ENCODE results near the gene KARS1. TPM values are rescaled to one million over a fixed set of nuclear protein-coding genes. Genes with fewer than 3 reads are reported as not detected.

The KARS1 gene
- total RNA-seq: 61.1 TPM

- DNase-seq (ENCODE audit: low spot score) (peak; percentile 95), ATAC-seq (peak; percentile 99)
- intact Hi-C loops (cut with DNase I): no loop called here
Observed at GRCh38 chr16:75647492-75648264, at the start of gene KARS1, which contains the start of gene TERF2IP. Gene KARS1 (minus strand): TSS chr16:75647665. CDS start chr16:75647639, 26 bp downstream. Gene TERF2IP (plus strand): TSS chr16:75647773. CDS start chr16:75647883, 110 bp downstream.

- DNase-seq (ENCODE audit: low spot score): no peak
- intact Hi-C loops (cut with DNase I): no loop called here
- ATAC-seq: no peak
Observed at GRCh38 chr16:75695708-75696107, 48.2 kb upstream of the KARS1 start.

GRCh38 chr16:75687361-75687760, 39.9 kb upstream of the KARS1 start:
- intact Hi-C loops (cut with DNase I): no loop called here
- no peak for DNase-seq (ENCODE audit: low spot score)
- ATAC-seq: no peak

GRCh38 chr16:75682308-75682707, 34.8 kb upstream of the KARS1 start:
- DNase-seq (ENCODE audit: low spot score) (no peak), ATAC-seq (no peak)
- intact Hi-C loops (cut with DNase I): no loop called here

DNA sequence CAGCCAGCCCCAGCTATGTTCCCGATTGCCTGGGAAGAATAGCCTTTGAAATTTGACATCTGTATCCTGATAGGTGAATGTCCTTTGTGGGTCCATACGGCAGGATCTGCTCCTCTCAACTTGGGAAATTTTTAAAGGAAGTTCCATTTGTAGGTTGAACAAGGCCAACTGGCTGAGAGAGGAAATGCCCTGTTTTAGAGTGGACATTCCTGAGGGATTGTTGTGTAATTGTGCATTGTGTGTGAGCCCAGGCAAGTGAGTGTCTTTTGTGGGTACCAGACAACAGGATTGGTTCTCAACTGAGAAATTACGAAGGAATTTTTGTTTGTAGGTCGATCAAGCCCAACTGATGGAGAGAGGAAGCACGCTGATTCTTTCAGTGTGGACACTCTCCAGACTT, 31.9 kb upstream of the KARS1 start:
- intact Hi-C loops (cut with DNase I): no loop called here
- DNase-seq (ENCODE audit: low spot score) (no peak), ATAC-seq (no peak)

GRCh38 chr16:75676909-75677308, 29.4 kb upstream of the KARS1 start, which contains the start of gene CPHXL2:
Gene CPHXL2 (minus strand): TSS chr16:75677009. CDS start chr16:75676999, 10 bp downstream.
- ATAC-seq: no peak
- intact Hi-C loops (cut with DNase I): no loop called here
- DNase-seq (ENCODE audit: low spot score): no peak

GRCh38 chr16:75667503-75667902, 20.0 kb upstream of the KARS1 start:
- DNase-seq (ENCODE audit: low spot score) (no peak), ATAC-seq (no peak)
- intact Hi-C loops (cut with DNase I): no loop called here

DNA sequence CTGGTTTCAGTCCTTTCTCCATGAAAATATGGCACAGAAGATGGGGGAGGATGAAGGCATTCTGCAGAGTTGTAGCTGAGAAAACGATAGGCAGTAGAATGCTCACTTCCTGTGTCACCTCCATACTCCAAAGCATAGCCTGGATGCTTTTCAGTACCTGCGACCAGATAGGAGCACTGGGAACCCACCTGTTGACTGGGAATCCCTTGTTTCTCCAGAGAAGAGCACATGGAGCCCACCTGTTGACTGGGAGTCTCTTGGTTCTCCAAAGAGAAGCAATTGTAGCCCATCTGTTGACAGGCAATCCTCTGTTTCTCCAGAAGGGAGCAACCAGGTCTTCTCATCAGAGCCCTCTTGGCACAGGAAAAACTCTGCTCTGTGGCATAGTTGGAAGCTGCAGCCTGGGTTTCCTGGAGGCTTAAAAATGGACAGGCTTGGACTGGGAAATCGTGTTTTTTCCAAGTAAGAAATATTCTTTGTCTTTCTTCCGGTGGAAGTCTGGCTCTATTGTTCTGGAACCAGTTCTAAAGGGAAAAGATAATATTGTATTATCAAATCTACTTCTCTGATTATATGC, 13.3 kb upstream of the KARS1 start:
- ATAC-seq (no peak), DNase-seq (ENCODE audit: low spot score) (no peak)
- intact Hi-C loops (cut with DNase I): no loop called here

DNA sequence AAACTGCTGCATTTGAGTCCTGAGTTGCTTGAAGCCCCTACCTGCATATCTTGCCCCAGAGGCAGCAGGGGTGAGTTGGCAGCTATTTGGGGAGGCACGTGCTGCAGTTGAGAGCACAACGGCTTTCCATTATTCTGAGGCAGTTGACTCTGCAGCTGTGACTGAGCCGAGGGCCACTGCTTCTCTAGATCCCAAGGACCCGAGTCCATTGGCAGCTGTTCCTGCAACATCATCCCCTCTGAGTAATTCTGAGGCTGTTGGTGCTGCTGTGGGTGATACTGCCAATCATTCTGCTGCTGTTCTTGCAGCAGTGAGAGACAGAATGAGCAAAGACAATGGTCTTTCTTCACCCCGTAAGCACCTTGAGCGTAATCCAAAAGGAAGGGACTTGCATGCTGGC, 12.9 kb upstream of the KARS1 start:
- DNase-seq (ENCODE audit: low spot score): no peak
- no peak for ATAC-seq
- intact Hi-C loops (cut with DNase I): no loop called here

GRCh38 chr16:75658175-75658574, 10.7 kb upstream of the KARS1 start:
- intact Hi-C loops (cut with DNase I): no loop called here
- ATAC-seq: no peak
- no peak for DNase-seq (ENCODE audit: low spot score)

GRCh38 chr16:75653922-75654321, 6.5 kb upstream of the KARS1 start:
- ATAC-seq: no peak
- intact Hi-C loops (cut with DNase I): no loop called here
- DNase-seq (ENCODE audit: low spot score): no peak

DNA sequence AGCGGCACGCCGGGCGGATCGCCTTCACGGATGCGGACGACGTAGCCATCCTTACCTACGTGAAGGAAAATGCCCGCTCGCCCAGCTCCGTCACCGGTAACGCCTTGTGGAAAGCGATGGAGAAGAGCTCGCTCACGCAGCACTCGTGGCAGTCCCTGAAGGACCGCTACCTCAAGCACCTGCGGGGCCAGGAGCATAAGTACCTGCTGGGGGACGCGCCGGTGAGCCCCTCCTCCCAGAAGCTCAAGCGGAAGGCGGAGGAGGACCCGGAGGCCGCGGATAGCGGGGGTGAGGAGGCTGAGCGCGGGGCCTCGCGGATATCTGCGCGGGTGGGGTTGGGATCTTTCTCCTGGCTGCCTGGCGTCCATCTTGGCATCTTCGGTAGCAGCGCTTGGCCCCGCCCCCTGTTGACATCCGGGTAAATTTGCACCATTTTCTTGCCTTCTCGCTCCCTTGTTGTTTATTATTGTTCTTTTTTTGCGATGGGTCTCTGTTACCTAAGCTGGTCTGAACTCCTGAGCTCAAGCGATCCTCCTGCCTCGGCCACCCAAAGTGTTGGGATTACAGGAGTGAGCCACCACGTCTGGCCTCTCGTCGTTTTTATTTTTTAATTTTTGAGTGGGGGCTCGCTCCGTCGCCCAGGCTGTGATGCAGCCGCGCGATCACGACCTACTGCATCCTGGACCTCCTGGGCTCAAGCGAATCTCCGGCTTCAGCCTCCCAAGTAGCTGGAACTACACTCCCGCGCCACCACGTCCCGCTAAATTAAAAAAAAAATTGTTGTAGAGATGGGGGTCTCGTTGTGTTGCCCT, 1.0 kb upstream of the KARS1 start:
- ATAC-seq: peak; percentile 70
- intact Hi-C loops (cut with DNase I): no loop called here
- DNase-seq (ENCODE audit: low spot score): peak; percentile 91

DNA sequence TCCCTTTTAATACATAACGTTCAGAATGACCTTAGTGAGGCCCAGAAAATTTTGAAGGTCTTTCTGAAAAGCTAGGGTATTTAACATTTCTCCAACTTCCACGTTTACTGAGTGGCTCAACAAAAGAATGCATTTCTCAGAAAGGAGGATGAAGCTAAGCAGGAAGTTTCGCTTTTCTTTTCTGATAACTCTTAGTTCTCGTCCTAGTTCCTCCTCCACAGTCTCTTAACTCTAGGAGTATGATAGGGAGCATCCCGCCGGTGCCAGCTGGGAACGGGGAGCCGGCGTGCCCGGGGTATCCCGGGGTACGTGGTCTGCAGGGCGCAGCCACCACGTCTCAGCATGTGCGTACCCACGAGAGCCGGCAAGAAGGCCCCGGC, 363 bp downstream of the KARS1 start:
- ATAC-seq (peak; percentile 59), DNase-seq (ENCODE audit: low spot score) (no peak)
- intact Hi-C loops (cut with DNase I): no loop called here

GRCh38 chr16:75644240-75645012, 3.0 kb downstream of the KARS1 start:
- intact Hi-C loops (cut with DNase I): no loop called here
- DNase-seq (ENCODE audit: low spot score) (no peak), ATAC-seq (no peak)

- intact Hi-C loops (cut with DNase I): no loop called here
- no peak for ATAC-seq
- DNase-seq (ENCODE audit: low spot score): no peak
Observed at GRCh38 chr16:75640598-75640997, 6.9 kb downstream of the KARS1 start.

DNA sequence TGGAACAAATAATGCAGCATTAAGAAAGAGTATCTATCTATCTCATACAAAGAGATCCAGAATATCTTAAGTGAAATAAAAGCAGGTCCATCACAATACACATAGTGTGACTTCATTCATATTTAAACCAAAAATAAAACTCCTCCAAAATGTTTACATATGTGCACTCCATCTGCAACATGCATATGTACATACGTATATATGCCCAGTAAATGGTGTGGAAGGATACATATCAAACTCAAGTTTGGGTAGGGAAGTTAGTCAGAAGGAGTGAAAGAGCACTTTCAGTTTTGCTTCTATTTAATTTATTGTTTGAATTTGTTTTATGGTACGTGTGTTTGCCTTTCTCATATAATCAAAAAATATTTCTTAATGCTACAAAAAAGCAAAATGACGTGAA, 12.4 kb downstream of the KARS1 start:
- DNase-seq (ENCODE audit: low spot score) (no peak), ATAC-seq (no peak)
- intact Hi-C loops (cut with DNase I): no loop called here

- no peak for DNase-seq (ENCODE audit: low spot score)
- intact Hi-C loops (cut with DNase I): no loop called here
- no peak for ATAC-seq
Observed at GRCh38 chr16:75632857-75633256, 14.6 kb downstream of the KARS1 start.

GRCh38 chr16:75630052-75630451, 17.4 kb downstream of the KARS1 start:
- no peak for DNase-seq (ENCODE audit: low spot score)
- no peak for ATAC-seq
- intact Hi-C loops (cut with DNase I): no loop called here

GRCh38 chr16:75629132-75629531, 18.3 kb downstream of the KARS1 start:
- ATAC-seq: no peak
- no peak for DNase-seq (ENCODE audit: low spot score)
- intact Hi-C loops (cut with DNase I): no loop called here
